ENCODE results near the gene PGGT1B. TPM values are rescaled to one million over a fixed set of nuclear protein-coding genes. Genes with fewer than 3 reads are reported as not detected.

PGGT1B gene
- total and polyA plus RNA-seq, 9 of the 15 experiments (the other 6 are each of a cell fraction or from before 2014, with no cell fraction given): 5.3 to 33.7 (median 19.8) TPM

DNA sequence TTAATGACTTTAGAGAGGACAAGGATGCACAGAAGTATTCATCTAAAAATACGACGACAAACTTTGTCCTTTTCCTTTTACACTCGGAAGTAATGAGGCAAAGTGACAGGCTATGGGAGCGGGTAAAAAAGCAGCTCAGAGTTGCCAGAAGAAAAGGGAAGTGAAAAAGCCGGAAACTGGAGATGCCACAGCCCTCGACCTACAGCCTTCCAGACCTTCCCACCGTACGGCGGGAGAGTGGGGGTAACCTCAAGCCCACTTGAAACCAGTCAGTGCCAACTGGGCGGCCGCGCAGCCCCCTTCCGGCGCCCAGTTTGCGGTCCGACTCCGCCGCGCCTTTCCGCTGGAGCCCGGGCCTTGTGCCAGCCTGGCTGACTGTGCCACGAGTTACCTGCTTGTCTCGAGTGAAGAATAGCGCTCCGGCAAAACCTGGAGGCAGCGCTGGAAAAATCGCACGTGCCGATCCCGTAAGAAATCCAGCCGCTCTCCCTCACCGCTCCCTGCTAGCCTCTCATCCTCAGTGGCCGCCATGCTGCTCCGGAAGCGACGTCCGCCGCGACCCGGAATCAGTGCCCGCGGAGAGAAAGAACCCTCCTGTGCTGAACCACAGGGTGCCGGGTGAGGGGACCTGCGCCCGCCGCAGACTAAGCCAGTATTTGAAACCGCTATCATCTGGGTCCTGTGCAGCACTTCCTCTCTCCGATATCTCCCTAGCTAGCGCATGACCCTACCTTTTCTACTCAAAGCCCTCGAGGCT, at the start of gene PGGT1B (continued):
- peak; percentile 98 for TF ChIP-seq NR2C1 (IDR thresholded peaks at IDR 0.05)
- TF ChIP-seq NR2C1 (tag; IDR thresholded peaks at IDR 0.05): peak; percentile 99
- TF ChIP-seq GABPA (tag; conservative IDR thresholded peaks at IDR 0.05; ENCODE audit: low read depth): peak; percentile 98
- TF ChIP-seq CBX2 (IDR thresholded peaks at IDR 0.05; ENCODE audit: insufficient read depth, low read length, poor library complexity, severe bottlenecking): no peak
- TF ChIP-seq ASH1L (IDR thresholded peaks at IDR 0.05; ENCODE audit: borderline replicate concordance, low read depth, partially characterized antibody): no peak
- no peak for TF ChIP-seq ZFP1 (CRISPR knock-in tag; IDR thresholded peaks at IDR 0.05)
- no peak for TF ChIP-seq IFI16 (CRISPR knock-in tag; IDR thresholded peaks at IDR 0.05)
- no peak for TF ChIP-seq EZH2 (IDR thresholded peaks at IDR 0.05; ENCODE audit: borderline replicate concordance, low read depth, low read length)
- peak; percentile 33; the same call in 1 of the 2 replicates for TF ChIP-seq DMBX1 (CRISPR knock-in tag; IDR thresholded peaks at IDR 0.05; ENCODE audit: borderline replicate concordance)
- TF ChIP-seq ESRRB (CRISPR knock-in tag; IDR thresholded peaks at IDR 0.05; ENCODE audit: borderline replicate concordance): no peak
- TF ChIP-seq ZNF175 (CRISPR knock-in tag; IDR thresholded peaks at IDR 0.05; ENCODE audit: low read depth): peak; percentile 74; the same call in 1 of the 2 replicates
- peak in 1 of 2 experiments; percentile 94; a peak in 1 of 4 replicates for TF ChIP-seq KDM4B (IDR thresholded peaks at IDR 0.05; ENCODE audit: borderline replicate concordance in 2 of 2, low read depth in 1 of 2)
- no peak for TF ChIP-seq JUNB (CRISPR knock-in tag; conservative IDR thresholded peaks at IDR 0.05)
- TF ChIP-seq SMARCA4 (IDR thresholded peaks at IDR 0.05): no peak
- TF ChIP-seq ZKSCAN1 (IDR thresholded peaks at IDR 0.05; ENCODE audit: low read depth, low read length): no peak
- TF ChIP-seq HOXB6 (CRISPR knock-in tag; IDR thresholded peaks at IDR 0.05; ENCODE audit: borderline replicate concordance): no peak
- TF ChIP-seq ZNF445 (CRISPR knock-in tag; IDR thresholded peaks at IDR 0.05; ENCODE audit: low read depth): no peak
- TF ChIP-seq YBX1 (IDR thresholded peaks at IDR 0.05): no peak
- no peak for TF ChIP-seq RBM39 (optimal IDR thresholded peaks at IDR 0.05; ENCODE audit: low read depth, low read length)
- TF ChIP-seq KDM2B (CRISPR knock-in tag; IDR thresholded peaks at IDR 0.05): no peak
- TF ChIP-seq, protein P1, sequence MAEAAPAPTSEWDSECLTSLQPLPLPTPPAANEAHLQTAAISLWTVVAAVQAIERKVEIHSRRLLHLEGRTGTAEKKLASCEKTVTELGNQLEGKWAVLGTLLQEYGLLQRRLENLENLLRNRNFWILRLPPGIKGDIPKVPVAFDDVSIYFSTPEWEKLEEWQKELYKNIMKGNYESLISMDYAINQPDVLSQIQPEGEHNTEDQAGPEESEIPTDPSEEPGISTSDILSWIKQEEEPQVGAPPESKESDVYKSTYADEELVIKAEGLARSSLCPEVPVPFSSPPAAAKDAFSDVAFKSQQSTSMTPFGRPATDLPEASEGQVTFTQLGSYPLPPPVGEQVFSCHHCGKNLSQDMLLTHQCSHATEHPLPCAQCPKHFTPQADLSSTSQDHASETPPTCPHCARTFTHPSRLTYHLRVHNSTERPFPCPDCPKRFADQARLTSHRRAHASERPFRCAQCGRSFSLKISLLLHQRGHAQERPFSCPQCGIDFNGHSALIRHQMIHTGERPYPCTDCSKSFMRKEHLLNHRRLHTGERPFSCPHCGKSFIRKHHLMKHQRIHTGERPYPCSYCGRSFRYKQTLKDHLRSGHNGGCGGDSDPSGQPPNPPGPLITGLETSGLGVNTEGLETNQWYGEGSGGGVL (CRISPR knock-in tag; IDR thresholded peaks at IDR 0.05): no peak
- no peak for TF ChIP-seq ZNF121 (CRISPR knock-in tag; conservative IDR thresholded peaks at IDR 0.05)
- TF ChIP-seq ZNF23 (CRISPR knock-in tag; IDR thresholded peaks at IDR 0.05): no peak
- TF ChIP-seq HDAC3 (IDR thresholded peaks at IDR 0.05; ENCODE audit: borderline replicate concordance, partially characterized antibody): no peak
- TF ChIP-seq ZNF589 (CRISPR knock-in tag; IDR thresholded peaks at IDR 0.05; ENCODE audit: low read depth): 0 out of 2 replicates have a peak, but pooled peaks have one; percentile 59
